MM.1S (cell line): ENCODE results near the gene ANKRD34B.

Experiments used
- DNase-seq: peaks from one replicate; pipeline ENCODE4 v3.0.0-alpha.2; 2015
- H2AFZ ChIP-seq: fragments of 300-600 bp; sonication (generic); 2 replicates; pipeline ENCODE4 v1.6.0; 2016; ENCODE audit warnings: antibody characterized with exemption, low read length
- H3F3A ChIP-seq: fragments of 300-600 bp; sonication (generic); 2 replicates; pipeline ENCODE4 v1.6.1; 2016; ENCODE audit warnings: mild to moderate bottlenecking, antibody characterized with exemption, low read length, moderate library complexity, mixed read lengths; ENCODE audit not compliant: insufficient read depth
- H3K27ac ChIP-seq: fragments of 300-600 bp; sonication (generic); 2 replicates; pipeline ENCODE4 v1.5.1; 2016; ENCODE audit warnings: mild to moderate bottlenecking, low read length
- H3K27me3 ChIP-seq: fragments of 300-600 bp; sonication (generic); replicated peaks from 2 replicates; pipeline ENCODE4 v1.6.0; 2016; ENCODE audit warnings: low read length; ENCODE audit not compliant: insufficient read depth
- H3K36me3 ChIP-seq: fragments of 300-600 bp; sonication (generic); replicated peaks from 2 replicates; pipeline ENCODE4 v1.6.1; 2016; ENCODE audit warnings: mild to moderate bottlenecking, low read length, mixed read lengths; ENCODE audit not compliant: insufficient read depth
- H3K4me1 ChIP-seq: fragments of 300-600 bp; sonication (generic); 2 replicates; pipeline ENCODE4 v1.6.1; 2016; ENCODE audit warnings: low read length, mixed read lengths
- H3K4me2 ChIP-seq: fragments of 300-600 bp; sonication (generic); 2 replicates; pipeline ENCODE4 v1.6.0; 2016; ENCODE audit warnings: low read depth, low read length
- H3K4me3 ChIP-seq: fragments of 300-600 bp; sonication (generic); 2 replicates; pipeline ENCODE4 v1.5.1; 2016; ENCODE audit warnings: low read length, mixed read lengths
- H3K79me2 ChIP-seq: fragments of 300-600 bp; sonication (generic); 2 replicates; pipeline ENCODE4 v1.6.1; 2016; ENCODE audit warnings: mixed run types, low read length, mixed read lengths
- H3K9ac ChIP-seq: fragments of 300-600 bp; sonication (generic); 2 replicates; pipeline ENCODE4 v1.6.1; 2016; ENCODE audit warnings: low read length, mixed read lengths
- H3K9me2 ChIP-seq: fragments of 300-600 bp; sonication (generic); replicated peaks from 2 replicates; pipeline ENCODE4 v1.6.1; 2016; ENCODE audit warnings: mild to moderate bottlenecking, low read length, mixed read lengths; ENCODE audit not compliant: insufficient read depth
- H3K9me3 ChIP-seq: fragments of 300-600 bp; sonication (generic); replicated peaks from 2 replicates; pipeline ENCODE4 v1.6.1; 2016; ENCODE audit warnings: mild to moderate bottlenecking, low read length, mixed read lengths; ENCODE audit not compliant: insufficient read depth
- H4K20me1 ChIP-seq: fragments of 300-600 bp; sonication (generic); 2 replicates; pipeline ENCODE4 v1.6.1; 2016; ENCODE audit warnings: mild to moderate bottlenecking, low read length, moderate library complexity, mixed read lengths; ENCODE audit not compliant: insufficient read depth
- EZH2 ChIP-seq: fragments of 300-600 bp; sonication (generic); optimal IDR thresholded peaks from 2 replicates; pipeline ENCODE3; 2017; ENCODE audit warnings: low read depth, mild to moderate bottlenecking, antibody characterized with exemption, low read length, mixed read lengths
- EZH2phosphoT487 ChIP-seq: fragments of 300-600 bp; sonication (generic); IDR thresholded peaks from 2 replicates; pipeline ENCODE4 v1.6.1; 2018; ENCODE audit warnings: antibody characterized with exemption, low read length
- TF ChIP-seq, protein P1 (sequence below): fragments of 300-600 bp; sonication (generic); IDR thresholded peaks from 2 replicates; pipeline ENCODE4 v1.5.1; 2016; ENCODE audit warnings: antibody characterized with exemption, low read length, mixed read lengths

The ANKRD34B gene

GRCh38 chr5:80615266-80615914 is 45.3 kb upstream of the ANKRD34B start:
- no peak overlapping the region for H2AFZ ChIP-seq
- TF ChIP-seq EZH2phosphoT487 (no peak), EZH2 (no peak)
- TF ChIP-seq, protein P1, sequence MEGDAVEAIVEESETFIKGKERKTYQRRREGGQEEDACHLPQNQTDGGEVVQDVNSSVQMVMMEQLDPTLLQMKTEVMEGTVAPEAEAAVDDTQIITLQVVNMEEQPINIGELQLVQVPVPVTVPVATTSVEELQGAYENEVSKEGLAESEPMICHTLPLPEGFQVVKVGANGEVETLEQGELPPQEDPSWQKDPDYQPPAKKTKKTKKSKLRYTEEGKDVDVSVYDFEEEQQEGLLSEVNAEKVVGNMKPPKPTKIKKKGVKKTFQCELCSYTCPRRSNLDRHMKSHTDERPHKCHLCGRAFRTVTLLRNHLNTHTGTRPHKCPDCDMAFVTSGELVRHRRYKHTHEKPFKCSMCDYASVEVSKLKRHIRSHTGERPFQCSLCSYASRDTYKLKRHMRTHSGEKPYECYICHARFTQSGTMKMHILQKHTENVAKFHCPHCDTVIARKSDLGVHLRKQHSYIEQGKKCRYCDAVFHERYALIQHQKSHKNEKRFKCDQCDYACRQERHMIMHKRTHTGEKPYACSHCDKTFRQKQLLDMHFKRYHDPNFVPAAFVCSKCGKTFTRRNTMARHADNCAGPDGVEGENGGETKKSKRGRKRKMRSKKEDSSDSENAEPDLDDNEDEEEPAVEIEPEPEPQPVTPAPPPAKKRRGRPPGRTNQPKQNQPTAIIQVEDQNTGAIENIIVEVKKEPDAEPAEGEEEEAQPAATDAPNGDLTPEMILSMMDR = no peak
- H3K9ac ChIP-seq = no peak overlapping the region
- no peaks in the 10 kb centered on the region for H3K4me1 ChIP-seq
- H3K9me3 ChIP-seq = no peaks in the 10 kb centered on the region
- no peaks in the 10 kb centered on the region for H3K27me3 ChIP-seq
- H3K27ac ChIP-seq = no peak overlapping the region
- H3K4me2 ChIP-seq = no peak overlapping the region
- no peaks in the 10 kb centered on the region for H3K79me2 ChIP-seq
- H3K4me3 ChIP-seq = no peak overlapping the region
- H3K9me2 ChIP-seq = no peaks in the 10 kb centered on the region
- H3F3A ChIP-seq = no peaks in the 10 kb centered on the region
- no peaks in the 10 kb centered on the region for H3K36me3 ChIP-seq
- no peaks in the 10 kb centered on the region for H4K20me1 ChIP-seq
- no peak for DNase-seq

DNA sequence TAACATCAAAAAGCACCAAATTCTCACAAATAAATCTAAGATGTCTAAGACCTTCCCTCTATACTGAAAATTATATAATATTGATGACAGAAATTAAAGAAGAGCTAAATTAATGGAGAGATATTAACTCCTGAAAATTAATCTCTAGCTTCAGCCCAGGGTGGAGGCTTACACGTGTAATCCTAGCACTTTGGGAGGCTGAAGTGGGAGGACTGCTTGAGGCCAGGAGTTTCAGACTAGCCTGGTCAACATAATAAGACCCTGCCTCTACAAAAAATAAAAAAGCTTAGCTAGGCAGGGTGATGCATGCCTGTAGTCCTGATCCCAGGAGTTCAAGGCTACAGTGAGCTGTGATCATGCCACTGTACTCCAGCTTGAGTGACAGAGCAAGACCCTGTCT is 39.6 kb upstream of the ANKRD34B start:
- no peak for DNase-seq

DNA sequence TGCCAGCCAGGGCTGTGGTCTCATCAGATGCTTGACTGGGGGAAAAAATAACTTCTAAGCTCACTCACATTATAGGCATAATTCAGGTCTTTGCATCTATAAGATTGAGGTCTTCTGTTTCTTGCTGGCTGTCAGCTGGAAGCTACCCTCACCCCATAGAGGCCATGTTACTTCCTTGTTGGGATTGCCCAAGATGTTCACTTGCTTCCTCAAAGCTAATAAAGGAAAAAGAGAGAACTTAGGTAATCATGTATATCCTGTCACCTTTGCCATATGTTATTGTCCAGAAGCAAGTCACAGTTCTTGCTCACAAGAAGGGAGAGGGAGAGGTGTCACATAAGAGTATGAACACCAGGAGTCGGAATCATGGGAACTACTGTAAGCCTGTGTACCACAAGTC is 38.7 kb upstream of the ANKRD34B start:
- H3K27ac ChIP-seq = no peak overlapping the region
- no peak overlapping the region for H3K4me2 ChIP-seq
- TF ChIP-seq EZH2 (no peak), EZH2phosphoT487 (no peak)
- TF ChIP-seq, protein P1 = no peak
- H3K9ac ChIP-seq = no peak overlapping the region
- no peaks in the 10 kb centered on the region for H3K79me2 ChIP-seq
- no peak for DNase-seq
- H3K4me3 ChIP-seq = no peak overlapping the region
- no peaks in the 10 kb centered on the region for H3K9me3 ChIP-seq
- H3K4me1 ChIP-seq = no peaks in the 10 kb centered on the region
- H4K20me1 ChIP-seq = no peaks in the 10 kb centered on the region
- no peaks in the 10 kb centered on the region for H3F3A ChIP-seq
- H2AFZ ChIP-seq = no peak overlapping the region
- no peaks in the 10 kb centered on the region for H3K27me3 ChIP-seq
- H3K9me2 ChIP-seq = no peaks in the 10 kb centered on the region
- H3K36me3 ChIP-seq = no peaks in the 10 kb centered on the region

More for the DNA sequence above, 39.6 kb upstream of the ANKRD34B start:
- Histone ChIP-seq H3K36me3 (no peaks in the 10 kb centered on the region), H3K9me3 (no peaks in the 10 kb centered on the region), H3K27ac (no peak overlapping the region), H3F3A (no peaks in the 10 kb centered on the region), H3K27me3 (no peaks in the 10 kb centered on the region), H3K79me2 (no peaks in the 10 kb centered on the region), H3K4me1 (no peaks in the 10 kb centered on the region), H3K4me2 (no peak overlapping the region), H3K9me2 (no peaks in the 10 kb centered on the region), H2AFZ (no peak overlapping the region), H3K9ac (no peak overlapping the region), H3K4me3 (no peak overlapping the region), H4K20me1 (no peaks in the 10 kb centered on the region)
- TF ChIP-seq EZH2phosphoT487 (no peak), EZH2 (no peak)
- TF ChIP-seq, protein P1 = no peak
